IMR-90 (cell line): ENCODE results near the gene NXPH3. TPM values are rescaled to one million over a fixed set of nuclear protein-coding genes. Genes with fewer than 3 reads are reported as not detected.

Experiments
- ATAC-seq: fragments of 200-7000 bp; cut with Tn5 transposase; 2 replicates; pipeline ENCODE4 v1.9.1; 2020; ENCODE audit warnings: low read depth, mild to moderate bottlenecking, moderate library complexity
- BruUV-seq: library from RNA; stranded (reverse); fragments of 400-500 nt; replicated peaks from 2 replicates; lab custom pipeline; 2021; lab: Mats Ljungman, UMichigan
- CTCF ChIA-PET: fragments of 300-600 bp; formaldehyde crosslinking; extraction: SDS; loops from one replicate; lab custom pipeline; 2021; ENCODE audit warnings: antibody characterized with exemption; lab: Yijun Ruan, JAX
- POLR2A ChIA-PET: fragments of 300-600 bp; sonication (Branson Sonifier 250); formaldehyde crosslinking; loops from one replicate; lab custom pipeline; 2022; ENCODE audit warnings: antibody characterized with exemption; ENCODE audit not compliant: unreplicated experiment; lab: Charles Lee
- DNase-seq: peaks from one replicate; pipeline ENCODE4 v3.0.0; 2013
- H2AFZ ChIP-seq: replicated peaks from 2 replicates; pipeline ENCODE3; 2013; ENCODE audit warnings: low read length, mild to moderate bottlenecking; ENCODE audit not compliant: poor library complexity
- H2AK5ac ChIP-seq: 2 replicates; pipeline ENCODE4 v1.6.1; 2013; ENCODE audit warnings: low read depth, low read length, inconsistent platforms
- H2AK9ac ChIP-seq: replicated peaks from 2 replicates; pipeline ENCODE3; 2013; ENCODE audit warnings: mild to moderate bottlenecking, low read depth, low read length, moderate library complexity; ENCODE audit not compliant: poor library complexity
- H2BK120ac ChIP-seq: 2 replicates; pipeline ENCODE4 v1.6.1; 2013; ENCODE audit warnings: low read depth, low read length, inconsistent platforms
- H2BK15ac ChIP-seq: 3 replicates; pipeline ENCODE4 v1.6.1; 2013; ENCODE audit warnings: low read depth, low read length, inconsistent platforms
- H2BK20ac ChIP-seq: 2 replicates; pipeline ENCODE4 v1.6.1; 2013; ENCODE audit warnings: low read depth, mild to moderate bottlenecking, inconsistent platforms, low read length, moderate library complexity
- H2BK5ac ChIP-seq: 2 replicates; pipeline ENCODE4 v1.6.1; 2013; ENCODE audit warnings: mild to moderate bottlenecking, low read depth, low read length, inconsistent platforms; ENCODE audit not compliant: poor library complexity, severe bottlenecking
- H3K14ac ChIP-seq: replicated peaks from 2 replicates; pipeline ENCODE4 v1.6.1; 2013; ENCODE audit warnings: low read depth, low read length, inconsistent platforms
- H3K18ac ChIP-seq: 2 replicates; pipeline ENCODE4 v1.6.1; 2013; ENCODE audit warnings: low read depth, low read length, control low read depth
- H3K23ac ChIP-seq: 2 replicates; pipeline ENCODE4 v1.6.1; 2013; ENCODE audit warnings: low read depth, low read length, inconsistent platforms
- H3K27ac ChIP-seq: 2 replicates; pipeline ENCODE4 v1.5.1; 2013; ENCODE audit warnings: mild to moderate bottlenecking, control low read depth, low read length; ENCODE audit not compliant: insufficient read depth
- H3K27me3 ChIP-seq: 2 replicates; pipeline ENCODE4 v1.6.1; 2013; ENCODE audit warnings: low read length; ENCODE audit not compliant: control insufficient read depth, insufficient read depth
- H3K36me3 ChIP-seq: 2 replicates; pipeline ENCODE4 v1.6.1; 2013; ENCODE audit warnings: low read length, mixed read lengths; ENCODE audit not compliant: control insufficient read depth, insufficient read depth
- H3K4ac ChIP-seq: 2 replicates; pipeline ENCODE4 v1.6.1; 2013; ENCODE audit warnings: low read depth, low read length, inconsistent platforms
- H3K4me1 ChIP-seq: 2 replicates; pipeline ENCODE4 v1.6.1; 2013; ENCODE audit warnings: low read length, mixed read lengths; ENCODE audit not compliant: control insufficient read depth, insufficient read depth
- H3K4me2 ChIP-seq: 2 replicates; pipeline ENCODE4 v1.6.1; 2013; ENCODE audit warnings: low read depth, mild to moderate bottlenecking, control low read depth, low read length, moderate library complexity
- H3K4me3 ChIP-seq: 2 replicates; pipeline ENCODE4 v1.5.1; 2013; ENCODE audit warnings: low read depth, mild to moderate bottlenecking, control low read depth, low read length, moderate library complexity; ENCODE audit not compliant: insufficient read depth
- H3K56ac ChIP-seq: 2 replicates; pipeline ENCODE4 v1.6.1; 2013; ENCODE audit warnings: low read length, inconsistent platforms; ENCODE audit not compliant: insufficient read depth; ENCODE audit errors: extremely low read depth
- H3K79me1 ChIP-seq, 2 experiments: 2 replicates each; pipeline ENCODE4 v1.6.1; 2013; ENCODE audit warnings: low read length in 2 of 2, inconsistent platforms in 1 of 2, low read depth in 1 of 2
- H3K9ac ChIP-seq: 2 replicates; pipeline ENCODE4 v1.6.1; 2013; ENCODE audit warnings: low read depth, low read length, control low read depth
- H3K9me1 ChIP-seq: 2 replicates; pipeline ENCODE4 v1.6.1; 2013; ENCODE audit warnings: low read length, inconsistent platforms; ENCODE audit not compliant: insufficient read depth
- H3K9me3 ChIP-seq: 2 replicates; pipeline ENCODE4 v1.6.1; 2013; ENCODE audit warnings: low read length; ENCODE audit not compliant: control insufficient read depth, insufficient read depth
- H4K20me1 ChIP-seq: 2 replicates; pipeline ENCODE4 v1.6.1; 2013; ENCODE audit warnings: low read length, inconsistent platforms; ENCODE audit not compliant: insufficient read depth
- H4K5ac ChIP-seq: 2 replicates; pipeline ENCODE4 v1.6.1; 2013; ENCODE audit warnings: mild to moderate bottlenecking, low read depth, low read length, control low read depth
- H4K8ac ChIP-seq, 2 experiments: 2 replicates each; pipeline ENCODE4 v1.6.1; 2013; ENCODE audit warnings: low read depth in 2 of 2, low read length in 2 of 2, control low read depth in 1 of 2, inconsistent platforms in 1 of 2
- H4K91ac ChIP-seq: 2 replicates; pipeline ENCODE4 v1.6.1; 2013; ENCODE audit warnings: low read depth, low read length, inconsistent platforms; ENCODE audit not compliant: insufficient read depth
- BHLHE40 ChIP-seq: fragments of 150-350 bp; IDR thresholded peaks from 2 replicates; pipeline ENCODE4 v1.6.1; 2016; ENCODE audit warnings: mild to moderate bottlenecking, low read depth, low read length
- CTCF ChIP-seq: conservative IDR thresholded peaks from 2 replicates; pipeline ENCODE4 v1.5.1; 2012; ENCODE audit warnings: mild to moderate bottlenecking, low read depth, low read length, improper control_type of control experiment
- ELK1 ChIP-seq: fragments of 150-350 bp; IDR thresholded peaks from 2 replicates; pipeline ENCODE4 v1.6.1; 2016; ENCODE audit warnings: low read depth, mild to moderate bottlenecking, low read length, moderate library complexity, borderline replicate concordance
- MAZ ChIP-seq: IDR thresholded peaks from 2 replicates; pipeline ENCODE4 v1.6.1; 2012; ENCODE audit warnings: low read depth, mild to moderate bottlenecking, low read length, improper control_type of control experiment, moderate library complexity, borderline replicate concordance
- POLR2A ChIP-seq: IDR thresholded peaks from 2 replicates; pipeline ENCODE4 v1.6.1; 2012; ENCODE audit warnings: mild to moderate bottlenecking, low read depth, low read length
- RAD21 ChIP-seq: IDR thresholded peaks from 2 replicates; pipeline ENCODE4 v1.6.1; 2012; ENCODE audit warnings: low read length, improper control_type of control experiment
- RCOR1 ChIP-seq: IDR thresholded peaks from 2 replicates; pipeline ENCODE4 v1.6.1; 2012; ENCODE audit warnings: mild to moderate bottlenecking, low read length, improper control_type of control experiment; ENCODE audit not compliant: insufficient replicate concordance
- SMC3 ChIP-seq: fragments of 150-350 bp; IDR thresholded peaks from 2 replicates; pipeline ENCODE4 v1.6.1; 2016; ENCODE audit warnings: low read depth, mild to moderate bottlenecking, antibody characterized with exemption, low read length, moderate library complexity
- WGBS, 2 experiments: methylation state at CpG; one replicate each; pipeline versions ENCODE4 v1.1.5 to v1.1.7; 2013; ENCODE audit warnings: missing lambda C conversion rate in 2 of 2; ENCODE audit not compliant: insufficient read length in 1 of 2; ENCODE audit errors: extremely low coverage in 2 of 2; 5-methylcytosine and 5-hydroxymethylcytosine counted together
- dilution Hi-C: fragments of 300-500 bp; cut with HindIII; formaldehyde crosslinking; loops from one replicate; pipeline ENCODE4 v1.14.3; 2018; ENCODE audit warnings: low sequenced_read_pairs; ENCODE audit not compliant: unreplicated experiment
- in situ Hi-C: fragments of 300-500 bp; cut with MboI; formaldehyde crosslinking; loops from 3 replicates; pipeline ENCODE4 v1.14.3; 2019; ENCODE audit warnings: low sequenced_read_pairs, inconsistent platforms, mixed read lengths
- intact Hi-C: fragments of 100-400 bp; cut with micrococcal nuclease; formaldehyde crosslinking; loops from 2 replicates; pipeline ENCODE4 v1.10.0; 2022
- polyA plus RNA-seq, 3 experiments: library from polyadenylated mRNA; depleted of rRNA; stranded (reverse); fragments of >200 nt; gene quantifications; 2 replicates each; pipeline ENCODE4 v1.2.3, GENCODE V29; 2012; ENCODE audit warnings: low replicate concordance in 1 of 3
- total RNA-seq: library from RNA; depleted of rRNA; stranded (reverse); fragments of >200 nt; gene quantifications from 2 replicates; pipeline ENCODE4 v1.2.3, GENCODE V29; 2012

NXPH3 gene
- total and polyA plus RNA-seq, 2 of the 4 experiments (the other 2 are of a cell fraction): 0.18 to 0.31 TPM

- ChIA-PET CTCF (interaction anchor here (0.6 to 2.1 kb wide), 8 partner anchors 11 to 174 kb away, joined by 3 to 16 read pairs (median 6); no protein-coding TSS in a partner anchor), POLR2A (no interaction called here)
- H3K36me3 ChIP-seq: no peaks in the 10 kb centered on the region
- H3K18ac ChIP-seq: no peak overlapping the region
- ATAC-seq (peak; percentile 94), DNase-seq (peak; percentile 66)
- dilution Hi-C loops: no loop called here
- no TSS peak for BruUV-seq
- no peak overlapping the region for H4K91ac ChIP-seq
- H3K4me1 ChIP-seq: no peaks in the 10 kb centered on the region
- H3K23ac ChIP-seq: peak overlapping the region; percentile 10; the same call in 1 of the 2 replicates
- H3K27ac ChIP-seq: no peak overlapping the region
- H3K9me1 ChIP-seq: no peaks in the 10 kb centered on the region
- no peak overlapping the region for H4K5ac ChIP-seq
- in situ Hi-C loops: loop anchor here (10.0 kb wide), 1 partner anchor 217 kb away; the partner anchor contains the start of gene KAT7
- no peak overlapping the region for H2AK5ac ChIP-seq
- WGBS, 2 experiments: 16% methylated on average over 24 of the region's 42 CpGs; no CpG with 5 or more reads in 1 of the 2 experiments
- H2BK15ac ChIP-seq: no peak overlapping the region
- intact Hi-C loops: loop anchor here (1.0 kb wide), 2 partner anchors 127 to 211 kb away; no protein-coding TSS in a partner anchor
- TF ChIP-seq ELK1 (no peak), RAD21 (peak; percentile 98), CTCF (peak; percentile 98), BHLHE40 (no peak), MAZ (peak; percentile 54; the same call in 1 of the 2 replicates), POLR2A (0 out of 2 replicates have a peak, but pooled peaks have one; percentile 43), SMC3 (peak; percentile 97), RCOR1 (no peak)
- peaks cover 44% of the 10 kb centered on the region for H3K27me3 ChIP-seq
- H2BK5ac ChIP-seq: no peak overlapping the region
- peak overlapping the region in 1 of 2 experiments; percentile 22; a peak in 1 of 4 replicates for H4K8ac ChIP-seq
- no peak overlapping the region for H3K14ac ChIP-seq
- H2BK120ac ChIP-seq: no peak overlapping the region
- peak overlapping the region; percentile 71 for H3K4me2 ChIP-seq
- H3K79me1 ChIP-seq: no peaks in the 10 kb centered on the region
- H3K56ac ChIP-seq: no peak overlapping the region
- no peak overlapping the region for H3K4ac ChIP-seq
- peak overlapping the region; percentile 21 for H2AK9ac ChIP-seq
- H3K9ac ChIP-seq: 0 out of 2 replicates have a peak overlapping the region, but pooled peaks have one; percentile 17
- peaks cover 6% of the 10 kb centered on the region; the same call in 1 of the 2 replicates for H4K20me1 ChIP-seq
- H3K9me3 ChIP-seq: no peaks in the 10 kb centered on the region
- no peak overlapping the region for H2BK20ac ChIP-seq
- peak overlapping the region; percentile 89 for H2AFZ ChIP-seq
- H3K4me3 ChIP-seq: peak overlapping the region; percentile 25
These were observed 7.6 kb upstream of the NXPH3 start for GRCh38 chr17:49567871-49568694.
